Astrocyte (in vitro differentiated cells and primary cell): ENCODE measurements around the gene PHACTR4. TPM values are rescaled to one million over a fixed set of nuclear protein-coding genes. Genes with fewer than 3 reads are reported as not detected.
"Not testable (repeated sequence)": the region's sequence is repeated elsewhere in the genome, so short reads cannot be mapped to it uniquely, and the experiment has no call there.

Source experiments
- DNase-seq: peaks from one replicate; pipeline ENCODE4 v3.0.0-alpha.2; 2010; ENCODE audit warnings: low read depth
- FAIRE-seq: peaks from 2 replicates; lab custom pipeline; 2011; peaks lifted over from hg19 to GRCh38; lab: Jason Lieb, UNC
- H2AFZ ChIP-seq: 2 replicates; pipeline ENCODE4 v1.6.0; 2012; ENCODE audit warnings: low read depth, low read length, inconsistent platforms
- H3K27ac ChIP-seq: 2 replicates; pipeline ENCODE4 v1.5.1; 2011; ENCODE audit warnings: low read depth, low read length, inconsistent platforms
- H3K27me3 ChIP-seq: 2 replicates; pipeline ENCODE4 v1.6.0; 2011; ENCODE audit warnings: low read length, inconsistent platforms; ENCODE audit not compliant: insufficient read depth
- H3K36me3 ChIP-seq: 2 replicates; pipeline ENCODE4 v1.5.1; 2011; ENCODE audit warnings: low read length, inconsistent platforms; ENCODE audit not compliant: insufficient read depth
- H3K4me1 ChIP-seq: 2 replicates; pipeline ENCODE4 v1.5.1; 2011; ENCODE audit warnings: low read length, inconsistent platforms; ENCODE audit not compliant: insufficient read depth
- H3K4me2 ChIP-seq: 2 replicates; pipeline ENCODE4 v1.6.0; 2012; ENCODE audit warnings: low read length, inconsistent platforms
- H3K4me3 ChIP-seq: 2 replicates; pipeline ENCODE4 v1.5.1; 2011; ENCODE audit warnings: low read depth, mild to moderate bottlenecking, low read length, inconsistent platforms; ENCODE audit not compliant: insufficient read depth
- H3K79me2 ChIP-seq: 2 replicates; pipeline ENCODE4 v1.6.0; 2012; ENCODE audit warnings: mild to moderate bottlenecking, low read length, inconsistent platforms; ENCODE audit not compliant: insufficient read depth
- H3K9ac ChIP-seq: 2 replicates; pipeline ENCODE4 v1.6.0; 2012; ENCODE audit warnings: mild to moderate bottlenecking, low read length, inconsistent platforms
- H3K9me3 ChIP-seq: 2 replicates; pipeline ENCODE4 v1.5.1; 2012; ENCODE audit warnings: low read depth, mild to moderate bottlenecking, low read length, inconsistent platforms; ENCODE audit not compliant: insufficient read depth
- H4K20me1 ChIP-seq: 2 replicates; pipeline ENCODE4 v1.6.0; 2012; ENCODE audit warnings: low read length, inconsistent platforms; ENCODE audit not compliant: insufficient read depth
- H3K27ac Mint-ChIP-seq: one replicate; pipeline ENCODE4 v1.8.0; 2021; ENCODE audit warnings: mild to moderate bottlenecking, mixed read lengths; ENCODE audit not compliant: unreplicated experiment
- H3K27me3 Mint-ChIP-seq: one replicate; pipeline ENCODE4 v1.8.0; 2021; ENCODE audit warnings: low read depth, mixed read lengths; ENCODE audit not compliant: unreplicated experiment
- H3K36me3 Mint-ChIP-seq: one replicate; pipeline ENCODE4 v1.8.0; 2021; ENCODE audit warnings: low read depth, mixed read lengths; ENCODE audit not compliant: unreplicated experiment
- H3K4me1 Mint-ChIP-seq: one replicate; pipeline ENCODE4 v1.8.0; 2021; ENCODE audit warnings: low read depth, mixed read lengths; ENCODE audit not compliant: unreplicated experiment
- H3K4me3 Mint-ChIP-seq: one replicate; pipeline ENCODE4 v1.8.0; 2021; ENCODE audit warnings: mild to moderate bottlenecking, moderate library complexity, mixed read lengths; ENCODE audit not compliant: unreplicated experiment
- H3K9me3 Mint-ChIP-seq: one replicate; pipeline ENCODE4 v1.8.0; 2021; ENCODE audit warnings: mild to moderate bottlenecking, mixed read lengths; ENCODE audit not compliant: unreplicated experiment
- EZH2 ChIP-seq: IDR thresholded peaks from 2 replicates; pipeline ENCODE4 v1.6.1; 2012; ENCODE audit warnings: mild to moderate bottlenecking, low read length, inconsistent platforms; ENCODE audit not compliant: insufficient read depth
- total RNA-seq: library from RNA; stranded (reverse); gene quantifications from 2 replicates; pipeline ENCODE4 v1.2.1, GENCODE V29; 2021
- TF ChIP-seq, protein P1 (sequence below): IDR thresholded peaks from 2 replicates; pipeline ENCODE4 v1.5.1; 2011; ENCODE audit warnings: low read depth, mild to moderate bottlenecking, inconsistent platforms, low read length, moderate library complexity; ENCODE audit not compliant: insufficient read depth

Gene PHACTR4
- total RNA-seq, 1 donor from 2014 or later, result 78.5 TPM

DNA sequence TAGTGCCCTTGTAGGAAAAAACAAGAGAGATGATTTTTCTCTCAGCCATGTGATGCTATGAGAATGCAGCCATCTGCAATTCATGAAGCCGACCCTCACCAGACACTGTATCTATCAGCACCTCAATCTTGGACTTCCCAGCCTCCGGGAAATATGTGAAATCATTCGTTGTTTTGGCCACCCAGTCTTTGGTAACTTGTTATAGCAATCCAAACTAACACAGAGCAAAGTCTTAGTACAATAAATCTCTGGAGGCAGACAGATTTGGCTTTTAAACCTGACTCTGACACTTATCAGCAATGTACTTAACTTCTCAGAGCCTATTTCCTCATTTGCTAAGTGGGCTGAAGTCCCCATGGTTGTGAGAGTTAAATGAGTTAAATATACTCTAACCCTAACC lies 45.8 kb upstream of the PHACTR4 start:
- TF ChIP-seq, protein P1, sequence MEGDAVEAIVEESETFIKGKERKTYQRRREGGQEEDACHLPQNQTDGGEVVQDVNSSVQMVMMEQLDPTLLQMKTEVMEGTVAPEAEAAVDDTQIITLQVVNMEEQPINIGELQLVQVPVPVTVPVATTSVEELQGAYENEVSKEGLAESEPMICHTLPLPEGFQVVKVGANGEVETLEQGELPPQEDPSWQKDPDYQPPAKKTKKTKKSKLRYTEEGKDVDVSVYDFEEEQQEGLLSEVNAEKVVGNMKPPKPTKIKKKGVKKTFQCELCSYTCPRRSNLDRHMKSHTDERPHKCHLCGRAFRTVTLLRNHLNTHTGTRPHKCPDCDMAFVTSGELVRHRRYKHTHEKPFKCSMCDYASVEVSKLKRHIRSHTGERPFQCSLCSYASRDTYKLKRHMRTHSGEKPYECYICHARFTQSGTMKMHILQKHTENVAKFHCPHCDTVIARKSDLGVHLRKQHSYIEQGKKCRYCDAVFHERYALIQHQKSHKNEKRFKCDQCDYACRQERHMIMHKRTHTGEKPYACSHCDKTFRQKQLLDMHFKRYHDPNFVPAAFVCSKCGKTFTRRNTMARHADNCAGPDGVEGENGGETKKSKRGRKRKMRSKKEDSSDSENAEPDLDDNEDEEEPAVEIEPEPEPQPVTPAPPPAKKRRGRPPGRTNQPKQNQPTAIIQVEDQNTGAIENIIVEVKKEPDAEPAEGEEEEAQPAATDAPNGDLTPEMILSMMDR, result no peak
- no peak for TF ChIP-seq EZH2
- FAIRE-seq (no peak), DNase-seq (no peak)
- H3K4me3 ChIP-seq, result no peak overlapping the region
- H3K4me3 Mint-ChIP-seq, result no peak overlapping the region
- H3K9me3 ChIP-seq, result no peaks in the 10 kb centered on the region
- H3K9me3 Mint-ChIP-seq, result no peaks in the 10 kb centered on the region
- no peak overlapping the region for H3K4me2 ChIP-seq
- H3K36me3 ChIP-seq, result no peaks in the 10 kb centered on the region
- no peaks in the 10 kb centered on the region for H3K27me3 ChIP-seq
- H3K27ac ChIP-seq, result no peak overlapping the region
- no peaks in the 10 kb centered on the region for H3K79me2 ChIP-seq
- H3K4me1 ChIP-seq, result no peaks in the 10 kb centered on the region
- no peak overlapping the region for H3K9ac ChIP-seq
- H2AFZ ChIP-seq, result no peak overlapping the region
- no peaks in the 10 kb centered on the region for H3K27me3 Mint-ChIP-seq
- no peak overlapping the region for H3K27ac Mint-ChIP-seq
- H3K36me3 Mint-ChIP-seq, result no peaks in the 10 kb centered on the region
- H3K4me1 Mint-ChIP-seq, result no peaks in the 10 kb centered on the region
- H4K20me1 ChIP-seq, result no peaks in the 10 kb centered on the region

DNA sequence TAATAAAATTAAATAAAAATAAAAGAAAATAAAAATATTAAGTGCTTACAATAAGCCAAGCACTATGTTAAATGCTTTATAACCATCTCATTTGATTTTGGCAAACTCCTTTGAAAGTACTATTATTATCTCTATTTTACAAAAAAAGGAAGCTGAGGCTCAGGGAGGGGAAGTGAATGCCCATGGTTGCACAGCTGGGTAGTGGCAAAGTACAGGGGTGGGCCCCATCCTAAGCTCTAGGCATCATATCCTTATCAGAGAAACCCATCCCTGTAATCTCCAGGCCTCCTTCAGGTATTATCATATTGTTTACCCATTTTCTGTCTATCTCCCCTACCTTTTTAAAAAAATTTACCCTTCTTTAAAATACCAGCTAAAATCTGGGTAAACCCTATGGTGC lies 43.0 kb upstream of the PHACTR4 start:
- H3K4me1 Mint-ChIP-seq, result peaks cover 5% of the 10 kb centered on the region

DNA sequence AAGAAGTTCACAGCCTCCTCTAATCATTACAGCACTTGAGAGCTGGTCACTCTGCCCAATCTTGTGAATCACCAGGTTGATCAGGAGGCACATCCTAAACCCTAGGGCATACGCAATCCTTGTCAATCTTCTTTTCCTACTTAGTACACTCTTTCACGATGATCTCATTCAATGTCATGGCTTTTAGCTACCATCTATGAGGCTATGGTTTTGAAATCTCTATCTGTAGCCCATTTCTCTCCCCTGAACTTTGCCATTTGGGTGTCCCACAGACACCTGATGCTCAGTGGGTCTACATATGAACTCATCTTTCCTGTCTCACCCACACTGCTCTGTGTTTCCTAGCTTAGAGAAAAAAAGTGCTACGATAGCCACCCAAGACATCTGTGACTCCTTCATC lies 42.6 kb upstream of the PHACTR4 start:
- DNase-seq (no peak), FAIRE-seq (no peak)
- H3K27ac Mint-ChIP-seq, result no peak overlapping the region
- Histone ChIP-seq H3K4me3 (no peak overlapping the region), H3K36me3 (no peaks in the 10 kb centered on the region), H3K27ac (no peak overlapping the region), H3K9me3 (no peaks in the 10 kb centered on the region), H3K79me2 (peaks cover 11% of the 10 kb centered on the region), H4K20me1 (no peaks in the 10 kb centered on the region), H3K27me3 (no peaks in the 10 kb centered on the region), H3K4me2 (no peak overlapping the region), H3K4me1 (no peaks in the 10 kb centered on the region), H2AFZ (no peak overlapping the region), H3K9ac (no peak overlapping the region)
- no peaks in the 10 kb centered on the region for H3K27me3 Mint-ChIP-seq
- TF ChIP-seq, protein P1, result no peak
- no peak for TF ChIP-seq EZH2
- H3K4me1 Mint-ChIP-seq, result peaks cover 5% of the 10 kb centered on the region
- no peaks in the 10 kb centered on the region for H3K36me3 Mint-ChIP-seq
- H3K4me3 Mint-ChIP-seq, result peak overlapping the region; percentile 43
- no peaks in the 10 kb centered on the region for H3K9me3 Mint-ChIP-seq

More for the DNA sequence above, 43.0 kb upstream of the PHACTR4 start:
- no peak for FAIRE-seq
- no peak overlapping the region for H3K4me3 ChIP-seq
- no peak for TF ChIP-seq EZH2
- TF ChIP-seq, protein P1, result no peak
- no peaks in the 10 kb centered on the region for H3K9me3 ChIP-seq
- no peak overlapping the region for H3K9ac ChIP-seq
- Mint-ChIP-seq H3K9me3 (no peaks in the 10 kb centered on the region), H3K27me3 (no peaks in the 10 kb centered on the region), H3K36me3 (no peaks in the 10 kb centered on the region), H3K27ac (no peak overlapping the region), H3K4me3 (no peak overlapping the region)
- H3K27ac ChIP-seq, result no peak overlapping the region
- no peaks in the 10 kb centered on the region for H3K4me1 ChIP-seq
- peaks cover 11% of the 10 kb centered on the region for H3K79me2 ChIP-seq
- H4K20me1 ChIP-seq, result no peaks in the 10 kb centered on the region
- no peak for DNase-seq
- no peak overlapping the region for H2AFZ ChIP-seq
- H3K27me3 ChIP-seq, result no peaks in the 10 kb centered on the region
- H3K36me3 ChIP-seq, result no peaks in the 10 kb centered on the region
- H3K4me2 ChIP-seq, result no peak overlapping the region

DNA sequence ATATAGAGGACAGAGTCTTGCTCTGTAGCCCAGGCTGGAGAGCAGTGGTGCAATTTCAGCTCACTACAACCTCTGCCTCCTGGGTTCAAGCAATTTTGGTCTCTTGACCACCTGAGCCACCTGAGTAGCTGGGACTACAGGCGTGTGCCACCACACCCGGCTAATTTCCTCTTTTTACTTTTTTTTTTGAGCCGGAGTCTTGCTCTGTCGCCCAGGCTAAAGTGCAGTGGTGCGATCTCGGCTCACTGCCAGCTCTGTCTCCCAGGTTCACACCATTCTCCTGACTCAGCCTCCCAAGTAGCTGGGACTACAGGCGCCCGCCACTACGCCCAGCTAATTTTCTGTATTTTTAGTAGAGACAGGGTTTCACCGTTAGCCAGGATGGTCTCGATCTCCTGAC lies 42.1 kb upstream of the PHACTR4 start:
- H3K4me3 Mint-ChIP-seq, result peak overlapping the region; percentile 87
- H3K36me3 Mint-ChIP-seq, H3K4me2 ChIP-seq, H3K9ac ChIP-seq, H3K9me3 ChIP-seq, H3K27me3 ChIP-seq, H3K4me1 ChIP-seq, H2AFZ ChIP-seq, H4K20me1 ChIP-seq, H3K27ac ChIP-seq, H3K27me3 Mint-ChIP-seq, DNase-seq, H3K9me3 Mint-ChIP-seq, H3K4me3 ChIP-seq, H3K4me1 Mint-ChIP-seq, H3K36me3 ChIP-seq, FAIRE-seq: not testable (repeated sequence)
- H3K79me2 ChIP-seq, result peaks cover 11% of the 10 kb centered on the region
- H3K27ac Mint-ChIP-seq, result peak overlapping the region; percentile 62
